NCI-H1930 (cell line): Measurements from ENCODE around the gene TRIM52.

Experiments
- DNase-seq, 2 experiments: peaks; one replicate each; lab custom pipeline; 2025; lab: John Stamatoyannopoulos, UW

Gene TRIM52

DNA sequence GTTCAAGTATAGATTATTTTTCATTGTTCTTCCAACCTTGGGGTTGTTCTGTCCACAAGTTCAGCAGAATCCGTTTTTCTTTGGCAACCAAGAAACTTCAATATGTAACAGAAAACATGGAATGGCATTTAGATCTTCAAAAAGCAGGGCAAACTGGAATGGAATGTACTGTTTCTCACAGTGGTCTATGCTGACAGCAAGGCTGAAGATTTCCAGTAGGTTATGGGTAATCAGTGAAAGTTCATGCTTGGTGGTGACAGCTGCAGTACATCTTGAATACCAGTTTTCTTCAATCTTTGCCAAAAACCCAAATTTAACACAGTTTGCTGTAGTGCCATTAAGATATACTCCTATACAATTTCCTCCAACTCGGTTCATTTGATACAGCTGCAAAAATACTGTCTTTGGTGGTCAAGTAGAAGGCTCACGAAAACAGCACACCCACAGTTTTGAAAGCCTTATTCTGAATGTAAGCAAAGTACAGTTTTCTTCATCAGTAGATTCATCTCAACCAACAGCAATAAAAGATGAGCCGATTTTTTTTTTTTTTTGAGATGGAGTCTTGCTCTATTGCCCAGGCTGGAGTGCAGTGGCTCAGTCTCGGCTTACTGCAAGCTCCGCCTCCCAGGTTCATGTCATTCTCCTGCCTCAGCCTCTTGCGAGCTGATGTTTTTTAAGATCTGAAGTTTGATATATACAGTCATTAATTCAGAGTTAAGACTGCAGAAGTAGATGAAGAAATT is 4.9 kb downstream of the TRIM52 start:
- no peak for DNase-seq

DNA sequence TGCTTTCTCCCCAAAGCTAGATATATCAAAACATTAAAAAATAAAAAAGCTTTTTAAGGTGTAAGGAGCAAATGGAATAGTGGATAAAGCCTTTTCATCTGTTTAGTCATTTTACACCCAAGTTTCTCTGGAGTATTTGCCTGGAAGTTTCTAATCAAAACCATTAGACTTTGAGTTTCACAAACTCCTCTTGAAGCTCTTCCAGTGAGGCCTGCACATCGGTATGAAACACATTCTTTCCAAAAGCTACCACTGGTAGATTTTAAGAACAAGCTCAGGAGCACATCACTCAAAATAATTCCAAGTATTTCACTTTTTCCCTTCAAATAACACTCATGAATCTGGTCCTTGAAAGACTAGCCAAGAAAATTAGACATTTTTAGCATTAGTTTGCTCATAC is 5.7 kb downstream of the TRIM52 start:
- DNase-seq, result no peak

DNA sequence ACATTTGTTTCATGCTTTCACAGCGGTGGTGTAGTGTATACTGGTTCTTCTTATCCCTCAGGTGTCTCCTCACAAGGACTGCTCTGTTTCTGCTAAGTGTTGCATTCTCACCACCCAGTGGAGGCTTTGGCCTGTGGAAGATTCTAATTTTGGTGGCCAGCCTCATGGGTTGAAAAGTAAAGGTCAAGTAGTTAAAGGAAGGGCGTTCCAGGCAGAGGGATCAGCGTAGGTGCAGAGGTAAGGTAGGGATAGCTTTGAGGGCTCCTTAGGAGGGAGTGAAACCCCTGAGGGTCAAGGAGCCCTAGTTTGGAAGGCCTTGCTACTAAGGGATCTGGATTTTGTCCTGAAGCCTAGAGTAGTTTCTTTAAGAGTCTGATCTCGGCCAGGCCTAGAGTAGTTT is 12.7 kb downstream of the TRIM52 start:
- no peak for DNase-seq

DNA sequence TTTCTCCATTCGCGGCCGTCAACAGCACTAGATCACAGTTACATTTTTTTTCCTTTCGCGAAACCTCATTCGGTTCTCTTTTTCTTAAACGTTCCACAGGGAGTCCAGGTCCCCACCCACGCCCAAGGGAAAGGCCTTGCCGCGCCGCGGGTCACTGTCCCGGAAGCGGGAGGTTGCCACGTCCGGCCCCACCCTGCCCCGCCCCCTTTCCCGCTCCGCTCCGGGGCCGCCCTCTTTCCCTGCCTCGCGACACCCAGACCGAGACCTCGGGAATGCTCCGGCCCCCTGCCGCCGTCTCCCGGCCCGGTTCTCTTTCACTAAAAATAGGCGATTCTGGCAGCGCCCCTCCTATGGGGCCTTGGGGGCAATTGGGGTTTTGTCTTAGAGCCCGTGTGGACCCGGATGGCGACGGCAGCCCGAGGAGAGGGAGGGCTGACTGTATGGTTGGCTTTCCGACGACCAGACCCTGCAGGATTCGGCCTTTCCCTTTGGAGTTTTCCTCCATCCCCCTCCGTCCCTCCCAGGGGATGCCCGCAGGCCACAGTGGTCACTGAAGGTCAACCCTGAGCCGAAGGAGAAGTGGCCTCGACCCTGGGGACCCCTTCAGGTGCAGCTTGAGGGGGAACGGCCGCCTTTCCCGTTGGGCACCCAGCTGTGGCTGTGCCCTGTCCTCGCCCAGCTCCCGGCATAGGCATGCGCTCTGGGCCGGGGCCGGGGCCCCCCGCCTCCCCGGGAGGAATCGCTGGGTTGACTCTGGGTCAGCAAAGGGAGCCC is 14.5 kb downstream of the TRIM52 start:
- no peak for DNase-seq

DNA sequence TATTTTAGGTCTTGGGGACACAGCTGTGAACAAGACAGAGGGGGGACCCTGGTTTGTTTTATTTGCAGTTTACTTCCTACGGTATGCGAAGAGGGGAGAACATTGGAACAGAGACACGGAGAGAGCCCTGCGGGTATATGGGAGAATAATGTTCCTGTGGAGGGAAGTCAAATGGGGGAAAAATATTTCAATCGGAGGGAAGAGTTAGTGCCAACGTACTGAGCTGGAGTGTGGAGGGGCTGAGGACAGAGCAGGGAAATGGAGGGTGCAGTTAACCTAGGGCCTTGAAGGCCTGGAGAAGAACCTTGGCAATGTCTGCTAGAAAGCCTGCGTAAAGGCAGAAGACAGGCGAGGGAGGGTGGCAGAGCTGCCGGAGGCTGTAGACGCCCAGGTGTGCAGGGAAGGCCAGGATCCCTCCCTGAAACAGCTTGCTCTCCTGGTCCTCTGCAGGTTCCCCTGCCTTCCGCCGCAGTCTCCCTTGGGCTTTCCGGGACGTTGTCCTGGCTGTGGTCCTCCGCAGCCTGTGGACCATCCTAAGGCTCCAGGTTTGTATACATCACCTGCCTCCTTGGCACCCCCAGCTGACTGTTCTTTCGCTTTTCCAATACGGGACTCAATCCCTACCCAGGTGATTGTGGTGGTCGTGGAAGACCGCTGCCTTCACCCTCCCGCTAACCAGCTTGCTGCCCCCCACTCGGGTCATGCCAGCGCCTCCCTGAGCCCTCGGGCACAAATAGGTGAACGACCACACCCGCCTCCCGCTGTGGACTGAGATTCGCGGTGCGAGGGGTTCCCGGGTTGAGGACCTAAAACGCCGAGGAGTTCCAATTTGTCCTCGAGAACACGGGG is 15.3 kb downstream of the TRIM52 start:
- no peak for DNase-seq

DNA sequence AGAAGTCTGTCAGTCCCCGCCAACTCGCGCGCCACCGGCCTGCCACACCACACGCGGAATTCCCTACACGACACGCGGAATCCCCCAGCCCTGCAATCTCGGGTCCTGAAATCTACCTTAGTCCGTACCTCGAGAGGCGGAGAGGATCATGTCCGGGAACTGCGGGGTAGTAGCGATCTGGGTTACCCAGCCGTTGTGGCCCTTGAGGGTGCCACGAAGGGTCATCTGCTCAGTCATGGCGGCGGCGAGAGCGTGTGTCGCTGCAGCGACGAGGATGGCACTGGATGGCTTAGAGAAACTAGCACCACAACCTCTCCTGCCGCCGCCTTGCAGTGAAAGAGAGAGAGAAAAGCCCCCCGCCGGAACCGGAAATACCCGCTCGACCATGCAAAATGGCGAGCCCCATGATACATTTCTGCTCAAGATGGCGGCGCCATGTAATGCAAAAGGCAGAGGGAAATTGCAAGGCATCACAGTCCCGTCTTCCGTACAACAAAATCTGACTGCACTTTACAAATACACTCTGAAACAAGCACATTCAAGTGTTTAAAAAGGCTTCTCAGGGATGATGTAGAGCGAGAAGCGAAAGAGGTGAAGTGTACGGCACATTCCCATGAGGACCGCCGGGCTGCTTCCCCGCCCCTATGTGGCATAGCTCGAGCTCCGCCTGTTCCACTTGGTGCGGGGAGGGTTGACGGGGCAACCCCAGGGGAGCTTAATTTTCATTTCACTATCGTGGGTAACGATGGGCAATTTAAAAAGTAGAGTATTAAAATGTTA is 17.2 kb downstream of the TRIM52 start, which contains the start of gene RACK1:
TSS of gene RACK1 (minus strand) at position 343 of the 780 bp plus-strand sequence. CDS start at position 237, 106 bp downstream.
- no peak for DNase-seq

DNA sequence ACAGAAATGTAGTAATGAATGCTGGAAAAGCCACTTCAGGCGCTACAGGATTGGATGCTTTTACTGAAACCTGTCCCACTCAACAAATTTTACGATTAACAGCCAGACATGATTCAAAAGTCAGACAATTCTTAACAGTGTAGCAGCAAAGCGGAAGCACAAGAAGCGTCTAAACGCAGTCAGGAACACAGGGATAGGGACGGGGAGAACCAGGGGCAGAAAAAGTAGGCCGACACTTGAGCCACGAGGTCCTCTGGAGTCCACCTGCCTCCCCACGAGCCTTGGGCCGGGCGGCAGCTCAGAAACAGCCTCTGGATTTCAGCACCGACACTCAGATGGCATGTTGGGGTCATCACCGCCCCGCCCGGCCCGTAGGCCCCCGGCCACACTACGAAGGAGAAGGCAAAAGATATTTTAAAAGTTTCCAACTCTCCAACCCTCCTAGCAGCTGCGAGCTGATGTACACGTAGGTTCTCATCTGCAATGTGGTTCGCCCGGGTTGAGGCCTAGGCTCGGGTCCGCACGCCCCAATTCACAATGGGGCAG is 17.9 kb downstream of the TRIM52 start:
- DNase-seq, result no peak

DNA sequence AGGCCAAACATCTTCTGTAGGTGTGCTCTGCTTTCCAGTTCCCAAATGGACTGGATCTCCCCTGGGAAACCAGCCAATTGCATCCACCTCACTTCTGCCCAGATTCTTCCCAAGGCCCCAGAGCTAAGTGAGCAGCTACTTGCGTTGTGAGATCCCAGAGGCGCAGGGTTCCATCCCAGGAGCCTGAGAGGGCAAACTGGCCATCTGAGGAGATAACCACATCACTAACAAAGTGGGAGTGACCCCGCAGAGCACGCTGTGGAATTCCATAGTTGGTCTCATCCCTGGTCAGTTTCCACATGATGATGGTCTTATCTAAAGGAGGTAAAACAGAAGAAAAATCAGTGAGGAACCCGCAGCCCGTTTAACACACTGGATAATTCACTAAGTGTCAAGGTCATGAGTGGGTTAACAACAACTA is 18.9 kb downstream of the TRIM52 start:
- no peak for DNase-seq

DNA sequence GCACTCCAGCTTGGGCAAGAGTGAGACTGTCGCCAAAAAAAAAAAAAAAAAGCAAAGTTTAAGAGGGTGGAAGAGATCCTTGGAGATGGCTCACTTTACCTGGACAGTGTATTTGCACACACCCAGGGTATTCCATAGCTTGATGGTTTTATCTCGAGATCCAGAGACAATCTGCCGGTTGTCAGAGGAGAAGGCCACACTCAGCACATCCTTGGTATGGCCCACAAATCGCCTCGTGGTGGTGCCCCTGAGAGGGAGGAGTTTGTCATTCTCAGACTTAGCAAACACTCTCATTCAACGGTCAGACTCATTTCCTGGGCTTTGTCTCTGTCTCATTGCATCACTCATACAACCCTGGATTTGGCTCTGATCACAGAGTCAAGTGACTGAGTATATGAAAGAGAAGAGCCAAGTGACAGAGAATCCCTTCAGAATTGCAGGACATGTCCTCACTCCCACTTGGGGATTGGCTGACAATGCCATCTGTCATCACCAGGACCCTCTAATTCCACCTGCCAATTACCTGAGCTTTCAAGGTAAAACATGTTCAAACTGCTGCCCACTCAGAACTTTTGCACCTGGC is 19.5 kb downstream of the TRIM52 start:
- DNase-seq, result no peak

DNA sequence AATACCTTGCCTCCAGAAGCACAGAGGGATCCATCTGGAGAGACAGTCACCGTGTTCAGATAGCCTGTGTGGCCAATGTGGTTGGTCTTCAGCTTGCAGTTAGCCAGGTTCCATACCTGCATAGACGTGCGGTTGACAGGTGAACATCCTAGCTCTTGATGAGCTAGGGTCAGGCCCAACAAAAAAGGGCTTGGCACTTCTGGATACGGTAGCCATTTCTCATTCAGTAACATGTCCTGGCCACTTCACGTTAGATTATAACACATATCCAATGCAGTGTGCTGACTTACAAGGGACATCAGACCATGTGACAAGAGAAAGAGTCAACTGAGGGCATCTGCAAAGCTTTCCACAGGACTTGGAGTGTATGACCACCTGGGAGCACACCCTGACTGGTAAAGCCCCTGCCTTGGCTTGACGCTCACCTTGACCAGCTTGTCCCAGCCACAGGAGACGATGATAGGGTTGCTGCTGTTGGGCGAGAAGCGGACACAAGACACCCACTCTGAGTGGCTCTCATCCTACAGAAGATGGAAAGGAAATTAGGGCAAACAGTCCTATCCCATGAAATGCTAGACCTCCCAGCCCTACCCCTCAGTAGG is 21.8 kb downstream of the TRIM52 start:
- DNase-seq, result no peak

DNA sequence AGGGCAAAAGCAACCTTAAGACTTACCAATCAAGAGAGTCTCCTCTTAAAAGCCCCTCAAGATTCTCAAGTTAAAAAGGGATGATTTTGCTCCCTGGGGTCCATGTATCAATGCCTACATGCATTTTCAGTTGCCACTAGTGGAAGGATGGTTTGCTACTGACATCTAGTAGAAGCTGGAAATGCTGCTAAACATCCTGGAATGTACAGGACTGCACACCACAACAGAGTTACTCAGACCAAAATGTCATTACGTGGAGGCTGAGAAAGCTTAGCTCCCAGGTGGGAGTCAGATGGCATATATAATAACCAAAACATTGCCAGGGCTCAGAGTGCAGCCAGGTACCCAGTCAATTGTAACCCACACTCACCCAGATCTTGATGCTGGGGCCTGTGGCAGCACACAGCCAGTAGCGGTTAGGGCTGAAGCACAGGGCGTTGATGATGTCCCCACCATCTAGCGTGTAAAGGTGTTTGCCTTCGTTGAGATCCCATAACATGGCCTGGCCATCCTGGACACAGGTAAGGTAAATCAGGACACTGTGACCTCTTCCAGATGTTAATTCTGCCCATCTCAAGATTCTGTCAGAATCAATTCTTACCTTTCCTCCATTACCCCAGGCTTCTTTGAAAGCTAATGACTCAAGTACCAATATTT is 23.1 kb downstream of the TRIM52 start:
- no peak for DNase-seq

DNA sequence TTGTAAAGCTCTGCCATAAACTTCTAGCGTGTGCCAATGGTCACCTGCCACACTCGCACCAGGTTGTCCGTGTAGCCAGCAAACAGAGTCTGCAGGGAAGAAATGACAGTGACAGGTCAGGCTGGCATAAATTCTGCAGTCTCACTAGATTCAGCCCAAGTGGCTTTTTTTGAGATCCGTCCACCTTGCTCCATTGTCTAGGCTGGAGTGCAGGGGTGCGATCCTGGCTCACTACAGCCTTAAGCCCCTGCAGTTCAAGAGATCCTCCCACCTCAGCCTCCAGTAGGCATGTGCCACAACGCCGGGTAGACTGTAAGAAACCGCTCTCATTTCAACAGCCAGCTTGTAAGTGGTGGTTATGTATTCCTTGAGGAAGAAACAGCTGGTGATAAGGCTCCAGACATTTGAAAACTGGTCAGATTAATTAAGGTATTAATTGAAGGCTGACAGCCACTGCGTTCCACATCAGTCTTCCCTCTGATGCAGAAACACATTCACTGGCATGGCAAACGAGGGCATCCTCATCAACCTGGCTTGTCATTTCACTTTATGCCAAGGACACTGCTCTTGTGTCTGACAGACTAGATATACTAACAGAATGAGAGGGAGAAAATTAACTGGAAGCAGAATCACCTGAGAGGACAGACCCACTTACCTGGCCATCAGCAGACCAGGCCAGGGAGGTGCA is 23.8 kb downstream of the TRIM52 start:
- no peak for DNase-seq

DNA sequence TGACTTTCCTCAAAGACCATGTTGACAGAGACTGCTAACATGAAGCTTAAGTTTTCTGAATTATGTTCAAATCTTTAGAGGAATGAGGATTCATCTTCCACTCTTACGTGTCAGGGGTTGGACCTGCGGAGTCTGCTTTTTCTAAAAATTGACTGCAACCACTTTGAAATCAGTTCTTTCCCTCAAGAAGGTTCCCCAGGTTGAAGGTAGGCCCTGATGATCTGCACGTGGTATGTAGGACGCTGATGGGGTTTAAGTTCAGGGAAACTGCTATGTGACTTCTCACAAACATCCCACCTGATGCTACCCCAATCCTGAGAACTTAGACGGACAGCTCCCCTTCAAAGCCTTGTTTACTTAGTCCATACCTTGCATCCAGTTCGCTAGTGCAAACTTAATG is 24.5 kb downstream of the TRIM52 start:
- no peak for DNase-seq

DNA sequence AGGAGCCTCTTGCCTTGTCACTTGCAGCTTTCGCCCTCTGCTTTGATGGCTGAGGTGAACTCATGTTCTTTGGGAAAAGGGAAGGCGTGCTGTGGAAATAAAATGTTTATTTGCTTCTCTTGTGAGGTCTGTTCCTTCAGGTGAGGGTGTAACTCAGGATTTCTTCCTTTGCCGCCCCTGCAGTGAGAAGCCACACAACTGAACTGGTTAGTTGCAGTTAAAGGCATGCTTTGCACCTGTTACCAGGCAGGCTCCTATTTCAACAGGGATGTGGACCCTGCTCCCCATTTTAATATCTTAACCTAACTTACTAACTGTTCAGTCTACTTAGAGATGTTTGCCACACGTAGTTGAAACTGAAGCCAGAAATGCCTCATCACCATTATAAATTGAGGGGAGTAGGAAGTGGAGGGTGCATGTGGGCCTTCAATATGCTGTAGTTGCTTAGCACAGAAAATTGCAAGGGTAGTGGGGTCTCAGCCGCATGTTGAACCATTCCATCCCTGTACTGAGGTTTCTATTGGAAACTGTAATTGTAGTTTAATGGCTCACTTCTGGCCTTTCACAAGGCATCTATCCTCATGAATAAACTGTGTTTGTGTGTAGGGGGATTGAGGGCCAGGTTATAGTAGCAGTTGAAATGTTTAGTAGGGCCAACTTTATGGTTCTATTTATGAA is 25.1 kb downstream of the TRIM52 start:
- no peak for DNase-seq

DNA sequence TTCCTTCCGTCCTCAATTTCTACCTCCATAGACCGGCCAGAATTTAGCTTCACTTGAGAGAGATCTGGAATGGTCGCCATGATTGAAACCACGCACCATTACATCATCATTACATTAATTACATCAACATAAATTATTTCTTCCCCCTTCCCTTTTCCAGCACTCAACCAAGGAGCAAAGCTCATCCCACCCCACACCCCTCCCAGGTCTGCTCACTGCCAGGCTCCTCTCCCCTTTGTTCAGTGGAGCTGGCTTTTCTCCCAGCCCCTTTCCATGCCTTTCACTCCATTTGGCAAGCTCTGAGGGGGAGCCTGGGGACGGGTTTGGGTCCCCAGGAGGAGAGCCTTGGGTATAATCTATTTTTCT is 25.6 kb downstream of the TRIM52 start:
- DNase-seq, result no peak

DNA sequence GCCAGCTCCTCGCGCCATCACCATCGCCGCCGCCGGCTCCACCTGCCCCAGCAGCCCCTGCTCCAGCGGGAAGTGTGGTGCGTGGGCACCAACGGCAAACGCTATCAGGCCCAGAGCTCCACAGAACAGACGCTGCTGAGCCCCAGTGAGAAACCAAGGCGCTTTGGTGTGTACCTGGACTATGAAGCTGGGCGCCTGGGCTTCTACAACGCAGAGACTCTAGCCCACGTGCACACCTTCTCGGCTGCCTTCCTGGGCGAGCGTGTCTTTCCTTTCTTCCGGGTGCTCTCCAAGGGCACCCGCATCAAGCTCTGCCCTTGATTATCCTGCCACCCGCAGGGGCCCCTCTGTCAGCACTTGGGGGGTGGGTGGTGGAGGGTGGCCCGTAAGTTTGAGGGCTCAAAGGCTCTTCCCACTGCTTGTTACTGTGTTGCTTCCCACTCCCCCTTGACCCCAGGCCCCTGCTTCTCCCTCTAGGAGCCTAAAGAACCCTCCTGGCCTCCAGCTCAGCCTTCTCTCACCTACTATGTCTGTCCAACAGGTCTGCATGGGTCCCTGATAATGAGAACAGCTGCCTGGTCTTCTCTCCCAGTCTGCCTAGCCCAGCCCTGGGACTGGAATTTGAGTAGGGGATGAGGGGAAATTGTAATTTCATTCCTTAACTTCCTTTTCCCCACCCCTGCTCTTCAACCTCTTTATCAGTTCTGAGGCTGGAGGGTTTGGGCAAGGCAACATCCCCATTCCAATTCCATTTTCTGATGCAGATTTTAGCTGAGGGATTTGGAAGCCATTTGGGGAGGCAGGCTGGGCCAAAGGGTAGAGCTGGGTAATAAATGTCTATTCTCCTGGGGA is 26.3 kb downstream of the TRIM52 start:
- no peak for DNase-seq

DNA sequence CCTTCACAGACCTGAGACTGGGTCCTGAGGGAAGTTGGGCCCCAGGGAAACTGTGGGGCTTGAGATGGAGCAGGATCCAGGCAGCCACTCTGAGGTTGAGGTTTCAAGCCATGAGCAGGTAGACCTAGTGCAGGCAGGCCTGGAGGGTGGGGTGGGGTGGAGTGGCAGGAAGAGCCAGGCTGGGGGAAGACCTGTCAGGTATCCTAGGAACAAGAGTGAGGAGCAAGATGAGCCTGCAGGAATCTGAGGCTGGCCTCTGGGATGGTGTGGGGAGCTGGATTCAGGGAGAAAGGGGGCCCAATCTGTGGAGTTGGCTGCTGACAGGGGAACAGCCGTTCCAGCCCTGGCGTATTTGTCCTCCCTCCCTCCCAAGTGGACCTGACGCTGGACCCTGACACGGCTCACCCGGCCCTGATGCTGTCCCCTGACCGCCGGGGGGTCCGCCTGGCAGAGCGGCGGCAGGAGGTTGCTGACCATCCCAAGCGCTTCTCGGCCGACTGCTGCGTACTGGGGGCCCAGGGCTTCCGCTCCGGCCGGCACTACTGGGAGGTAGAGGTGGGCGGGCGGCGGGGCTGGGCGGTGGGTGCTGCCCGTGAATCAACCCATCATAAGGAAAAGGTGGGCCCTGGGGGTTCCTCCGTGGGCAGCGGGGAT is 27.0 kb downstream of the TRIM52 start:
- no peak for DNase-seq
